ENCODE data around the gene USP3.
"Not testable (repeated sequence)": the region's sequence is repeated elsewhere in the genome, so short reads cannot be mapped to it uniquely, and the experiment has no call there.

USP3 gene

DNA sequence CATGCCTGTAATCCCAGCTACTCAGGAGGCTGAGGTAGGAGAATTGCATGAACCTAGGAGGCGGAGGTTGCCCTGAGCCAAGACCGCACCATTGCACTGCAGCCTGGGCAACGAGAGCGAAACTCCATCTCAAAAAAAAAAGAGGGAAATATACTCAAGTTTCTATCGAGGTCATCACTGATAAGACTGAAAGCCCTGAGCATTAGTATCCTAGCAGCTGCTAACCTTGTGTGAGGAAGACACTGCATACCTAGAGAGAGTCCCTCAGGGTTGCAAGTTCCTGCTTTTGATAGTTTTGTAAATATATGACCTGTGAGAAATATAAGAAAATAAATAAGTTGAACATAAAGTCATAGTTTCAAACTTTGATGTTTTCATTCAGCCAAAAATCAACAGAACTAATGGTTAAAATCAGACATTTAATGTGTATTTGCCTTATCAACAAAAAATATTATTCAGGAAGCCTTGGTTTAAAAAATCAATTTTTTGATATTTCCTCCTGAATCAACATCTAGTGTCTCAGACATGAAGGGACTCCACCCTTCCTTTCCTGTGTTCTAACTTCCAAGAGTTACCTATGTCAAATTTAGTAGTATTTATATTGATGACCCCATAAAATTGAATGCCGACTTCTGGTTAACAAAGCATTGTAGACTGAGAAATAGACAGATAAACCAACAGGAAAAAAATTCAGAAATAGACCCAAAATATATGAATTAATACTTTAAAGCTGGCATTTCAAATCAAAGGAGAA lies 19.8 kb upstream of the USP3 start:
- Mint-ChIP-seq H3K9me3 (no peaks in the 10 kb centered on the region), H3K4me1 (ENCODE audit: low read depth) (peaks cover 72% of the 10 kb centered on the region), H3K27ac (peak overlapping the region; percentile 88), H3K4me3 (peak overlapping the region; percentile 13), H3K36me3 (ENCODE audit: low read depth) (no peaks in the 10 kb centered on the region), H3K27me3 (no peaks in the 10 kb centered on the region)
- intact Hi-C loops (cut with micrococcal nuclease), result no loop called here

GRCh38 chr15:63487076-63487757 lies 17.2 kb upstream of the USP3 start:
- intact Hi-C loops (cut with micrococcal nuclease), result loop anchor here (1.0 kb wide), 1 partner anchor 17 kb away; the partner anchor contains the start of gene USP3
- no peaks in the 10 kb centered on the region for H3K36me3 Mint-ChIP-seq (ENCODE audit: low read depth)
- H3K27me3 Mint-ChIP-seq, result no peaks in the 10 kb centered on the region
- H3K4me3 Mint-ChIP-seq, result peak overlapping the region; percentile 13
- H3K27ac Mint-ChIP-seq, result peak overlapping the region; percentile 98
- peaks cover 69% of the 10 kb centered on the region for H3K4me1 Mint-ChIP-seq (ENCODE audit: low read depth)
- no peaks in the 10 kb centered on the region for H3K9me3 Mint-ChIP-seq

- not testable (repeated sequence) for H3K36me3 Mint-ChIP-seq (ENCODE audit: low read depth); H3K27me3 Mint-ChIP-seq; H3K4me3 Mint-ChIP-seq; H3K9me3 Mint-ChIP-seq
- intact Hi-C loops (cut with micrococcal nuclease), result loop anchor here (1.0 kb wide), 1 partner anchor 16 kb away; the partner anchor contains the start of gene USP3
- H3K27ac Mint-ChIP-seq, result peak overlapping the region; percentile 98
- H3K4me1 Mint-ChIP-seq (ENCODE audit: low read depth), result peaks cover 71% of the 10 kb centered on the region
Observed at GRCh38 chr15:63487758-63488397, 16.5 kb upstream of the USP3 start.

DNA sequence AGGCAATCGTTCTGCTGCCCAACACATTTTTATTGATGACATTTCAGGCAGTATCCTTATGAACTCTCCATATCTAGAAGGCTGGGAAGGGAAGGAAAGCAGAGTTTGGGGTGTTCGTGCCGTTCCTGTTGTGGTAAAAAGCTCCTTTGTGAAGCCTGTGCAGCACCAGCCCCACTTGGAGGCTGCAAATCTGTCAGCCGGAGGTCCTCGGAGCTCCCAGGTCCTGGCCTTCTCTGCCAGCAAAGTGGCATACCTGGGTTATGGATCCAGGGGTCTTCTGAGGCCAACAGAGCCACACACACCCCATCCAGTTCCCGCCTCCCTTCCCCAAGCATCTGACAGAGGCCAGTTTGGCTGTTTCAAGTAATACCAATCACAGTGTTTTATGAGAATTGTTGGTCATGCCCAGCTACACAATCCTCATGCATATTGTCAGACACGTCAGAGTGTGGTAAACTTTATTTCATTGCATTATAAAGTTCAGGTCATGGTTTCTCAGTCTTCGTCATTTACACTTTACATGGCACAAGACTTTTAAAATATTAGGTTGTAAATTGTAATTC lies 15.9 kb upstream of the USP3 start:
- no peaks in the 10 kb centered on the region for H3K36me3 Mint-ChIP-seq (ENCODE audit: low read depth)
- peak overlapping the region; percentile 98 for H3K27ac Mint-ChIP-seq
- intact Hi-C loops (cut with micrococcal nuclease), result no loop called here
- no peak overlapping the region for H3K4me3 Mint-ChIP-seq
- H3K9me3 Mint-ChIP-seq, result no peaks in the 10 kb centered on the region
- peaks cover 71% of the 10 kb centered on the region for H3K4me1 Mint-ChIP-seq (ENCODE audit: low read depth)
- no peaks in the 10 kb centered on the region for H3K27me3 Mint-ChIP-seq

DNA sequence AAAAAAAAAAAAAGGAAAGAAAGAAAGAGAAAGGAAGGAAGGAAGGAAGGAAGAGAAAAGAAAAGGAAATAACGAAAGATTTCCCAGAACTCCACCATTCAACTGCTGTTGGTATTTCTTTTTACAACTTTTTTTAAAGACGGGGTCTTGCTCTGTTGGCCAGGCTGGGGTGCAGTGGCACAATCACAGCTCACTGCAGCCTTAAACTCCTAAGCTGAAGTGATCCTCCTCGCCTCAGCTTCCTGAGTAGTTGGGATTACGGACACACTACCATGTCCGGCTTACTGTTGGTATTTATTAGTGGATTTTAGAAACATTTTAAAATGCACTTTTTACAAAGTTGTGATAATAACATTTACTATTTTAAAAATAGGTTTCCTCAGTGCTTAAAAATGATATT lies 15.0 kb upstream of the USP3 start:
- peak overlapping the region; percentile 98 for H3K27ac Mint-ChIP-seq
- H3K9me3 Mint-ChIP-seq, result no peaks in the 10 kb centered on the region
- peaks cover 71% of the 10 kb centered on the region for H3K4me1 Mint-ChIP-seq (ENCODE audit: low read depth)
- H3K27me3 Mint-ChIP-seq, result no peaks in the 10 kb centered on the region
- H3K4me3 Mint-ChIP-seq, result no peak overlapping the region
- H3K36me3 Mint-ChIP-seq (ENCODE audit: low read depth), result no peaks in the 10 kb centered on the region
- intact Hi-C loops (cut with micrococcal nuclease), result no loop called here

DNA sequence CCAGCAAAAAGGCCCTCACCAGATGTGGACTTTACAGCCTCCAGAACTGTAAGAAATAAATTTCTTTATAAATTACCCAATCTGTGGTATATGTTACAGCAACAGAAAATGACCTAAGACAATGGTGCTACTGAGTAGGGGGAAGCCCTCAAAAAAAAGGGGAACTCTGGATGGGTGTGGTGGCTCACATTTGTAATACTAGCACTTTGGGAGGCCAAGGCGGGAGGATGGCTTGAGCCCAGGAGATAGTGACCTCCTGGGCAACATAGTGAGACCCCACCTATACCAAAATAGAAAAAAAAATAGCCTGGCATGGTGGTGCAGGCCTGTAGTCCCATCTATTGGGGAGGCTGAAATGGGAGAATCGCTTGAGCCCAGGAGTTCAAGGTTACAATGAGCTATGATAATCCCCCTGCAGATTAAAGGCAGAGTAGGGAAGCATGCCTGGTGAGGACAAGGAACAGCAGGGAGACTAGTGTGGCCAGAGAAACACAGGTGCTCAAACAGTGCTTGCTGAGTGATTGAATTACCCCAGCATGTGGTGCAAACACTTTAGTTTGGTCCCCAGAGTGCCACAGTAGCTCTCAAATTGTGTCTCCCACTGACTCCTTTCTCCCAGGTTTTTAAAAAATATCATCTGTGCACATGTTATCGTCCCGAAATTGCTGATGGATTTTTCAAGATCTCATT lies 13.9 kb upstream of the USP3 start:
- Mint-ChIP-seq H3K4me1 (ENCODE audit: low read depth) (peaks cover 80% of the 10 kb centered on the region), H3K36me3 (ENCODE audit: low read depth) (no peaks in the 10 kb centered on the region), H3K27me3 (no peaks in the 10 kb centered on the region), H3K9me3 (no peaks in the 10 kb centered on the region), H3K4me3 (peak overlapping the region; percentile 67), H3K27ac (peak overlapping the region; percentile 98)
- intact Hi-C loops (cut with micrococcal nuclease), result loop anchor here (1.0 kb wide), 1 partner anchor 10 kb away; no protein-coding TSS in a partner anchor

- Mint-ChIP-seq H3K27ac (peak overlapping the region; percentile 98), H3K27me3 (no peaks in the 10 kb centered on the region), H3K4me1 (ENCODE audit: low read depth) (peaks cover 87% of the 10 kb centered on the region), H3K36me3 (ENCODE audit: low read depth) (no peaks in the 10 kb centered on the region), H3K4me3 (peak overlapping the region; percentile 67), H3K9me3 (no peaks in the 10 kb centered on the region)
- intact Hi-C loops (cut with micrococcal nuclease), result loop anchor here (1.0 kb wide), 1 partner anchor 9 kb away; no protein-coding TSS in a partner anchor
Observed at GRCh38 chr15:63491116-63491827, 13.1 kb upstream of the USP3 start.

- Mint-ChIP-seq H3K9me3 (no peaks in the 10 kb centered on the region), H3K27ac (peak overlapping the region; percentile 98), H3K36me3 (ENCODE audit: low read depth) (no peaks in the 10 kb centered on the region), H3K4me1 (ENCODE audit: low read depth) (peaks cover 89% of the 10 kb centered on the region), H3K4me3 (no peak overlapping the region), H3K27me3 (no peaks in the 10 kb centered on the region)
- intact Hi-C loops (cut with micrococcal nuclease), result loop anchor here (1.0 kb wide), 1 partner anchor 8 kb away; no protein-coding TSS in a partner anchor
Observed at GRCh38 chr15:63491979-63492378, 12.4 kb upstream of the USP3 start.

GRCh38 chr15:63492541-63493077 lies 11.8 kb upstream of the USP3 start:
- H3K27ac Mint-ChIP-seq, result peak overlapping the region; percentile 98
- peaks cover 83% of the 10 kb centered on the region for H3K4me1 Mint-ChIP-seq (ENCODE audit: low read depth)
- no peaks in the 10 kb centered on the region for H3K36me3 Mint-ChIP-seq (ENCODE audit: low read depth)
- intact Hi-C loops (cut with micrococcal nuclease), result no loop called here
- no peaks in the 10 kb centered on the region for H3K9me3 Mint-ChIP-seq
- H3K27me3 Mint-ChIP-seq, result no peaks in the 10 kb centered on the region
- H3K4me3 Mint-ChIP-seq, result no peak overlapping the region

- peaks cover 74% of the 10 kb centered on the region for H3K4me1 Mint-ChIP-seq (ENCODE audit: low read depth)
- H3K27ac Mint-ChIP-seq, result peak overlapping the region; percentile 98
- H3K4me3 Mint-ChIP-seq, result no peak overlapping the region
Observed at GRCh38 chr15:63493436-63493835, 11.0 kb upstream of the USP3 start.

GRCh38 chr15:63494408-63494807 lies 10.0 kb upstream of the USP3 start:
- H3K27ac Mint-ChIP-seq, result no peak overlapping the region
- peaks cover 69% of the 10 kb centered on the region for H3K4me1 Mint-ChIP-seq (ENCODE audit: low read depth)
- intact Hi-C loops (cut with micrococcal nuclease), result no loop called here
- H3K36me3 Mint-ChIP-seq (ENCODE audit: low read depth), result no peaks in the 10 kb centered on the region
- no peak overlapping the region for H3K4me3 Mint-ChIP-seq
- H3K9me3 Mint-ChIP-seq, result no peaks in the 10 kb centered on the region
- no peaks in the 10 kb centered on the region for H3K27me3 Mint-ChIP-seq

More at GRCh38 chr15:63493436-63493835, 11.0 kb upstream of the USP3 start:
- intact Hi-C loops (cut with micrococcal nuclease), result no loop called here
- H3K36me3 Mint-ChIP-seq (ENCODE audit: low read depth), result no peaks in the 10 kb centered on the region
- H3K27me3 Mint-ChIP-seq, result no peaks in the 10 kb centered on the region
- no peaks in the 10 kb centered on the region for H3K9me3 Mint-ChIP-seq

GRCh38 chr15:63495343-63495742 lies 9.1 kb upstream of the USP3 start:
- no peak overlapping the region for H3K27ac Mint-ChIP-seq
- no peaks in the 10 kb centered on the region for H3K36me3 Mint-ChIP-seq (ENCODE audit: low read depth)
- H3K4me1 Mint-ChIP-seq (ENCODE audit: low read depth), result peaks cover 74% of the 10 kb centered on the region
- no peaks in the 10 kb centered on the region for H3K9me3 Mint-ChIP-seq
- intact Hi-C loops (cut with micrococcal nuclease), result no loop called here
- H3K27me3 Mint-ChIP-seq, result no peaks in the 10 kb centered on the region
- H3K4me3 Mint-ChIP-seq, result no peak overlapping the region

Measured in dendritic cell treated with granulocyte-macrophage colony-stimulating factor and Interleukin-4, amounts not matched to agents 40 ng/mL and 50 ng/mL, for 4 days (primary cell).